A549 (cell line): ENCODE data around the gene LGR6. TPM values are rescaled to one million over a fixed set of nuclear protein-coding genes. Genes with fewer than 3 reads are reported as not detected.

Source experiments
- ATAC-seq, 2 experiments: fragments of 200-7000 bp in 1 of 2; fragments of >200 bp in 1 of 2; cut with Nextera tagmentation in 1 of 2; cut with Tn5 transposase in 1 of 2; 3 replicates each; pipeline versions ENCODE4 v1.8.0 to v1.9.1; 2018 to 2020; ENCODE audit warnings: mild to moderate bottlenecking in 1 of 2, moderate library complexity in 1 of 2
- CTCF ChIA-PET: fragments of 300-600 bp; sonication (Branson Sonifier 250); formaldehyde crosslinking; extraction: SDS; loops from one replicate; lab custom pipeline; 2021; ENCODE audit warnings: antibody characterized with exemption, inconsistent platforms; lab: Yijun Ruan, JAX
- POLR2A ChIA-PET: fragments of 350-600 bp; formaldehyde crosslinking; extraction: SDS; loops from one replicate; lab custom pipeline; 2021; ENCODE audit warnings: antibody characterized with exemption, inconsistent platforms; lab: Yijun Ruan, JAX
- DNase-seq, 2 experiments: peaks; one replicate each; pipeline versions ENCODE4 v3.0.0 to v3.0.0-alpha.2; 2011 to 2016; ENCODE audit warnings: low read depth in 1 of 2, low spot score in 1 of 2
- FAIRE-seq: peaks from 2 replicates; lab custom pipeline; 2011; peaks lifted over from hg19 to GRCh38; lab: Jason Lieb, UNC
- H3K27ac ChIP-seq, 2 experiments: fragments of >200 bp; sonication (Bioruptor Twin); formaldehyde crosslinking; 3 replicates each; pipeline ENCODE4 v1.5.1; 2016 to 2017
- H3K4me1 ChIP-seq: fragments of >200 bp; sonication (Bioruptor Twin); formaldehyde crosslinking; 3 replicates; pipeline ENCODE4 v1.6.1; 2016
- H3K4me2 ChIP-seq: fragments of >200 bp; sonication (Bioruptor Twin); formaldehyde crosslinking; 3 replicates; pipeline ENCODE4 v1.6.1; 2016
- H3K4me3 ChIP-seq: fragments of >200 bp; sonication (Bioruptor Twin); formaldehyde crosslinking; 3 replicates; pipeline ENCODE4 v1.5.1; 2016
- H3K9me3 ChIP-seq: fragments of >200 bp; sonication (Bioruptor Twin); formaldehyde crosslinking; 3 replicates; pipeline ENCODE4 v1.6.1; 2016
- CBX2 ChIP-seq: fragments of 200-600 bp; sonication (generic); IDR thresholded peaks from 2 replicates; pipeline ENCODE4 v1.6.1; 2016; ENCODE audit warnings: low read depth, mild to moderate bottlenecking, borderline replicate concordance
- CHD2 ChIP-seq: fragments of 150-350 bp; IDR thresholded peaks from 2 replicates; pipeline ENCODE4 v1.6.1; 2014; ENCODE audit warnings: low read length; ENCODE audit not compliant: partially characterized antibody
- CHD4 ChIP-seq: fragments of 200-600 bp; sonication (generic); IDR thresholded peaks from 2 replicates; pipeline ENCODE4 v1.6.1; 2016; ENCODE audit warnings: antibody characterized with exemption, mild to moderate bottlenecking, borderline replicate concordance
- EHF ChIP-seq: fragments of 250-450 bp; sonication (Bioruptor Pico); IDR thresholded peaks from 2 replicates; pipeline ENCODE4 v1.5.0; 2020; ENCODE audit warnings: mild to moderate bottlenecking
- ESRRA ChIP-seq: fragments of 150-350 bp; IDR thresholded peaks from 2 replicates; pipeline ENCODE4 v1.6.1; 2014; ENCODE audit warnings: mild to moderate bottlenecking, low read length, borderline replicate concordance
- FOSB ChIP-seq: fragments of 250-450 bp; sonication (Bioruptor Pico); IDR thresholded peaks from 2 replicates; pipeline ENCODE4 v1.5.0; 2020; ENCODE audit warnings: mild to moderate bottlenecking, moderate library complexity
- FOXS1 ChIP-seq: fragments of 250-450 bp; sonication (Bioruptor Pico); IDR thresholded peaks from 2 replicates; pipeline ENCODE4 v1.5.0; 2020; ENCODE audit warnings: mild to moderate bottlenecking, moderate library complexity
- HES2 ChIP-seq: fragments of >200 bp; sonication (Bioruptor Twin); formaldehyde crosslinking; IDR thresholded peaks from 2 replicates; pipeline ENCODE4 v1.6.1; 2016
- HOXB5 ChIP-seq: fragments of 250-450 bp; sonication (Bioruptor Pico); IDR thresholded peaks from 2 replicates; pipeline ENCODE4 v1.5.0; 2020; ENCODE audit warnings: mild to moderate bottlenecking, moderate library complexity
- MYC ChIP-seq: IDR thresholded peaks from 2 replicates; pipeline ENCODE4 v1.6.1; 2012; ENCODE audit warnings: mild to moderate bottlenecking, inconsistent platforms, low read length, improper control_type of control experiment, borderline replicate concordance
- NFE2L2 ChIP-seq: fragments of 150-350 bp; conservative IDR thresholded peaks from 2 replicates; pipeline ENCODE4 v1.6.1; 2014; ENCODE audit warnings: low read length
- NR3C1 ChIP-seq: fragments of >200 bp; sonication (Bioruptor Twin); formaldehyde crosslinking; IDR thresholded peaks from 3 replicates; pipeline ENCODE4 v1.6.1; 2017
- PBX3 ChIP-seq: IDR thresholded peaks from 2 replicates; pipeline ENCODE4 v1.6.1; 2012
- PHF8 ChIP-seq: fragments of 200-600 bp; sonication (generic); IDR thresholded peaks from 2 replicates; pipeline ENCODE4 v1.6.1; 2016; ENCODE audit warnings: low read depth, mild to moderate bottlenecking, antibody characterized with exemption, moderate library complexity, borderline replicate concordance
- RAD21 ChIP-seq, 2 experiments: fragments of >200 bp in 1 of 2; sonication (Bioruptor Twin) in 1 of 2; formaldehyde crosslinking in 1 of 2; IDR thresholded peaks in 1 of 2; conservative IDR thresholded peaks in 1 of 2; 2 replicates in 1 of 2; 3 replicates in 1 of 2; pipeline ENCODE4 v1.6.1; 2012 to 2018; ENCODE audit warnings: inconsistent platforms in 1 of 2
- RCOR1 ChIP-seq: fragments of 150-350 bp; IDR thresholded peaks from 2 replicates; pipeline ENCODE4 v1.6.1; 2014; ENCODE audit warnings: antibody characterized with exemption, low read length, low read depth
- RFX5 ChIP-seq: fragments of 450-650 bp; IDR thresholded peaks from 2 replicates; pipeline ENCODE4 v1.7.1; 2014; ENCODE audit warnings: antibody characterized with exemption, mild to moderate bottlenecking, moderate library complexity
- TFCP2L1 ChIP-seq: fragments of 250-450 bp; sonication (Bioruptor Pico); IDR thresholded peaks from 2 replicates; pipeline ENCODE4 v1.5.0; 2021; ENCODE audit warnings: mild to moderate bottlenecking
- TP53 ChIP-seq: fragments of 250-450 bp; sonication (Bioruptor Pico); IDR thresholded peaks from 2 replicates; pipeline ENCODE4 v1.5.0; 2021; ENCODE audit warnings: mild to moderate bottlenecking, moderate library complexity
- USF2 ChIP-seq: fragments of 450-650 bp; IDR thresholded peaks from 2 replicates; pipeline ENCODE4 v1.6.1; 2014; ENCODE audit warnings: antibody characterized with exemption
- ZNF302 ChIP-seq: fragments of 250-450 bp; sonication (Bioruptor Pico); IDR thresholded peaks from 2 replicates; pipeline ENCODE4 v1.9.0; 2021; ENCODE audit warnings: inconsistent platforms, mild to moderate bottlenecking, moderate library complexity
- WGBS: methylation state at CpG from one replicate; pipeline ENCODE4 v1.1.6; 2017; ENCODE audit errors: missing lambda C conversion rate; 5-methylcytosine and 5-hydroxymethylcytosine counted together
- polyA plus RNA-seq, 4 experiments: library from polyadenylated mRNA; depleted of rRNA in 3 of 4; stranded (reverse); fragments of >200 nt; fragmentation: RNase III in 1 of 4; extraction: RNeasy Plus Mini Kit Qiagen cat#74134 plus additional on column Dnase treatment in 1 of 4; gene quantifications; 2 replicates in 3 of 4; 3 replicates in 1 of 4; pipeline ENCODE4 v1.2.3, GENCODE V29; 2011 to 2017
- TF ChIP-seq, protein P1 (sequence below): IDR thresholded peaks from 2 replicates; pipeline ENCODE4 v1.6.1; 2012

Gene LGR6
- polyA plus RNA-seq, 2 of the 4 experiments (the other 2 are of a cell fraction): 0.84 to 1.1 TPM

- WGBS: 74% methylated on average over 2 of the region's 2 CpGs
- no peak for ATAC-seq
- no peak for DNase-seq
- Histone ChIP-seq H3K4me1 (0 out of 3 replicates have a peak, but pooled peaks cover 5% of the 10 kb centered on the region), H3K4me2 (no peak overlapping the region), H3K4me3 (no peak overlapping the region), H3K9me3 (no peaks in the 10 kb centered on the region), H3K27ac (no peak overlapping the region)
- ChIA-PET POLR2A (no interaction called here), CTCF (interaction anchor here (1.3 to 3.7 kb wide), 3 partner anchors 12 to 60 kb away, joined by 3 to 19 read pairs (median 8); no protein-coding TSS in a partner anchor)
- TF ChIP-seq RCOR1 (no peak), MYC (no peak), USF2 (no peak)
- FAIRE-seq: no peak
These were observed 56.2 kb downstream of the LGR6 start for GRCh38 chr1:202249846-202250245.

GRCh38 chr1:202250982-202251381 lies 57.4 kb downstream of the LGR6 start:
- Histone ChIP-seq H3K27ac (no peak overlapping the region), H3K4me2 (no peak overlapping the region), H3K9me3 (no peaks in the 10 kb centered on the region), H3K4me3 (no peak overlapping the region), H3K4me1 (0 out of 3 replicates have a peak, but pooled peaks cover 5% of the 10 kb centered on the region)
- DNase-seq (no peak), FAIRE-seq (no peak), ATAC-seq (no peak)
- CTCF ChIA-PET: interaction anchor here (0.6 to 6.6 kb wide), 6 partner anchors 14 to 369 kb away, joined by 3 to 34 read pairs (median 3); no protein-coding TSS in a partner anchor
- POLR2A ChIA-PET: no interaction called here
- 76% methylated on average over 10 of the region's 10 CpGs for WGBS
- no peak for TF ChIP-seq RAD21 (conservative IDR thresholded peaks at IDR 0.05 in 1 of 2, IDR thresholded peaks at IDR 0.05 in 1 of 2)
- TF ChIP-seq HOXB5 (CRISPR knock-in tag): no peak
- no peak for TF ChIP-seq NR3C1
- no peak for TF ChIP-seq CHD4
- TF ChIP-seq ESRRA: no peak
- no peak for TF ChIP-seq RFX5
- TF ChIP-seq HES2: no peak
- TF ChIP-seq EHF: no peak
- TF ChIP-seq, protein P1, sequence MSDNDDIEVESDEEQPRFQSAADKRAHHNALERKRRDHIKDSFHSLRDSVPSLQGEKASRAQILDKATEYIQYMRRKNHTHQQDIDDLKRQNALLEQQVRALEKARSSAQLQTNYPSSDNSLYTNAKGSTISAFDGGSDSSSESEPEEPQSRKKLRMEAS: no peak
- TF ChIP-seq NFE2L2: no peak
- no peak for TF ChIP-seq TFCP2L1 (CRISPR knock-in tag)
- no peak for TF ChIP-seq CHD2
- no peak for TF ChIP-seq FOXS1 (CRISPR knock-in tag)
- TF ChIP-seq CBX2: no peak
- TF ChIP-seq ZNF302 (CRISPR knock-in tag): no peak
- no peak for TF ChIP-seq TP53 (CRISPR knock-in tag)
- TF ChIP-seq PHF8: no peak
- no peak for TF ChIP-seq PBX3
- TF ChIP-seq FOSB: no peak
- TF ChIP-seq, all 56 proteins: peak for 0
